Dermis microvascular lymphatic vessel endothelial cell (primary cell): ENCODE measurements around the gene DENND4C. TPM values are rescaled to one million over a fixed set of nuclear protein-coding genes. Genes with fewer than 3 reads are reported as not detected.
A peak's percentile ranks its signal among the peaks of the same experiment; 100 is the strongest.
"Not testable (repeated sequence)": the region's sequence is repeated elsewhere in the genome, so short reads cannot be mapped to it uniquely, and the experiment has no call there.

Experiments
- DNase-seq, 2 donors: peaks; one replicate each; pipeline versions ENCODE4 v3.0.0 to v3.0.0-alpha.2; 2010; ENCODE audit warnings: low read depth in 2 of 2
- total RNA-seq: library from RNA; depleted of rRNA; stranded (reverse); fragments of >200 nt; gene quantifications from 2 replicates; pipeline ENCODE4 v1.2.1, GENCODE V29; 2014

DENND4C gene
- total RNA-seq, result 66.8 and 93.1 TPM in 2 replicates

DNA sequence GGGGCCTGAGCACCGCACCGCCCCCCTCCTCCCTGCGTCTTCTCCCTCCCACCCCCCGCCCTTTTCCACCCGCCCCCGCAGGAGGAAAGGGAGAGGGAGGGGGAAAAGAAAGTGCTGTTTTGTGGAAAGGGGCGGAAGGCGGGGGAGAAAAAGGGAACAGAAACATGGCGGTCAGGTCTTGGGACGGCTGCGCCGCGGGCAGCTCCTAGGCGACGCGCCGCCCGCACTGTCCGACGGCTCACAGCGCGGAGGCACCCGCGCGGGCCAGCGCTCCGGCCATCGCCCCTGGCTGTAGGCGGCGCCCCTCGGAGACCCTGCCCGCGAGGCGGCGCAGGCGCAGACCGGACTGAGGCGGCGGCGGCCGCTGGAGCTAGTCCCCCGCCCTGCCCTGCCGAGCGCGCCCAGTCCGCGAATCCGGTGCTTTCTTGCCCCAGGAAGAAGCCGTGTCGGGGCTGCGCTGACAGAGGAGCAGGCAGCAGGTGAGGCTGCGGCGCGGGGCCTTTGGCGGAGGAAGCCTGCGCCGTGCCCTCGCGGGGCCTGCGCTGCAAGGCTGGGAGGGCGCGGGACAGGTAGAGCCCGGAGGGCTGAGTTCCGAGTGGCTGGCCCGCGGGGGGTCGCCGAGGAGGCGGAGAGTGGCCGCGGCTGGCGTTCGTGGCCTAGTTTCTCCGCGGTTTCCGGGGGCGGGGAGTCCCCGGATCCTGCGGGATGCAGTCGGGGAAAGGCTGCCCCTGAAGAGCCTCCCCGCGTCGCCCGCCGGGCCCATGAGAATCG is at the start of gene DENND4C:
DENND4C (plus strand) TSS at position 339 of the 771 bp plus-strand sequence. CDS start 45,482 bp downstream, outside the sequence.
- DNase-seq, result peak; percentile 52 to 92

DNA sequence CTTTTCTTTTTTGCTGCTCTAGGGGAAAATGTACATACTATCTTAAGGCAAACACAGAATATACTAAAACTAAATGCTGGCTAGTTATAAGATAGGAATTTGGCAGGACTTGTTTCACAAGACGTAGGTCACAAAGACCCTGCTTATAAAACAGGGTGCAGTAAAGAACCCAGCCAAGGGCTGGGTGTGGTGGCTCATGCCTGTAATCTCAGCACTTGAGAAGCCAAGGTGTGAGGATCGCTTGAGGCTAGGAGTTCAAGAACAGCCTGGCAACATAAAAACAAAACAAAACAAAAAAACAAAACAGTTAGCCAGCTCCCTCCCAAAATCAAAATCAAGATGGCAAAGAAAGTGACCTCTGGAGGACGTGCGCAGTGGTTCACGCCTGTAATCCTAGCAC is 49.5 kb upstream of the DENND4C start:
- no peak for DNase-seq

DNA sequence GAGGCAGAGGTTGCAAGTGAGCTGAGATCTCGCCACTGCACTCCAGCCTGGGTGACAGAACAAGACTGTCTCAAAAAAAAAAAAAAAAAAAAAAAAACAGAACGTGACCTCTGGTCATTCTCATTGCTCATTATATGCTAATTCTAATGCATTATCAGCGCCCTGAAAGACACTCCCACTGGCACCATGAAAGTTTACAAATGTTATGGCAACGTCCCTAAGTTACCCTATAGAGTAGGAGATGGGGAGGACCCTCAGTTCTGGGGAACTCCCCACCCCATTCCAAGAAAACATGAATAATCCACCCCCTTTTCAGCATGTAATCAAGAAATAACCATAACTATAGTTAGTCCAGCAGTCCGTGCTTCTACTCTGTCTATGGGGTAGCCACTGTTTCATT is 48.9 kb upstream of the DENND4C start:
- DNase-seq, result no peak

DNA sequence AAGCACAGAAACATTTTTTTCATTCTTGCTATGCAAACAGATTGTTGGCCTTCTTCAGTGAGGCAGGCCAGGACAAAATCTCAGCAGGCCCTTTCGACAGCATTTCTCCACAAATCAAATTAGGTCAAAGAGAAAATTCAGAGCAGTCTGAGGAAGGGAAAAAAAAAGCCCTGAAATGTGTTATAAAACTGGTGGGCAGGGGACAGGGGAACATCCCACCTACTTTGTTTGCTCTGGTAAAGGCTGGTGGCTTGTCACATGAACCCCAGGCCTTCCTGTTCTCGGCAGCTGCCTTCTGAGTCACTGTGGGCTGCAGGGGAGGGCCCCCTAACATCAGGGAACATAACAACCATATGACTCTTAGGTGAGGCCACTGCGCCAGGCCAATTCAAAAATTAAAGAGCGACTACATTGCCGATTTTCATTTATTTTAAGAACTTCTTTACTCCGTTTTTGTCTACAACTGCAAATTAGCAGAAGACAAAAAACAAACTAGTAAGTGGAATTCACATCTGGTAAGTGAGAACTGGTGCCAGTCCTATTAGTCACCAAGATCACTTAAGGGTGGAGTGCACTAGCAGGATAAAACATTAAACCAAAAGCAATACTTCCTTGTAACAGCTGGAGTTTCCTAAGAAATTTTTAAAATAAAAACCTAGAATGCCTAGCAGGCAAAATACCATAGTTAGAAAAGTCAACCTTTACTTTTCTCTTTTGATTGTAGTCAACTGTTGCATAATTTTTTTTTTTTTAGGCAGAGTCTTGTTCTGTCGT is 46.2 kb upstream of the DENND4C start:
- DNase-seq, result peak; percentile 90 to 97

DNA sequence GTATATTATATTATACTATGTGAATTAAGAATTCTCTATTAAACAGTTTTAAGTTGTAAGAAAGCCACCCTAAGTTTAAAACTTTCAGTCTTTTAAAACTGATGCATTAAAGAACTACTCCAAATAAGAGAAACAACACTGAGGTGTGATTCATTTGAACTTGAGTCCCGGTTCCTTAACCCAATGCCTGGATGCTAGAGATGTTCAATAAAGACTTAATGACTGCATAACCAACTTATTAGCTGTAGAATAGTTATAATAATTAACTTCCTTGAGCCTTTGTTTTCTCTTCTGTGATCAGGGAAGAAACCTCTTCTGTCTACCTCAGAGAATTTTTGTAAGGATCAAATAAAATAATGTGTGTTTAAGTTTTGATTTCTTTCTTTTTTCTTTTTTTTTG is 45.3 kb upstream of the DENND4C start:
- no peak for DNase-seq

- no peak for DNase-seq
These were observed 44.3 kb upstream of the DENND4C start for GRCh38 chr9:19186232-19186631.

DNA sequence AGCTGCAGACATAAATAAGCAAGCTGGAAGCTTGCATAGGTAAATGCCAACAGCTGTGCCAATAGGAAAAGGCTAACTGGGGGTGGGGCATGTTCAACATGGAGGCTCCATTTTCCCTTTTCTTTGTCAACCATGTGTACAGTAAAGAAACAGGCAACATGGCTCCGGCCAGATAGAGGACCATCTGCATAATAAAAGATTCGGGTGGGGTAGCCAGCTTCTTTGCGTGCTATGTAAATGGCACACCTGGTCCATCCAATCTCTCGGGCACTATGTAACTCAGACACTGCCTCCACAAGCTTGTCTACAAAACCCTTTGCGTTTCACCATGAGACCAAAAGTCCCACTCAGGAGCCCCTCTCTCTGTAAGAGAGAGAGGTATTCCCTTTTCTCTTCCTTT is 41.7 kb upstream of the DENND4C start:
- no peak for DNase-seq

DNA sequence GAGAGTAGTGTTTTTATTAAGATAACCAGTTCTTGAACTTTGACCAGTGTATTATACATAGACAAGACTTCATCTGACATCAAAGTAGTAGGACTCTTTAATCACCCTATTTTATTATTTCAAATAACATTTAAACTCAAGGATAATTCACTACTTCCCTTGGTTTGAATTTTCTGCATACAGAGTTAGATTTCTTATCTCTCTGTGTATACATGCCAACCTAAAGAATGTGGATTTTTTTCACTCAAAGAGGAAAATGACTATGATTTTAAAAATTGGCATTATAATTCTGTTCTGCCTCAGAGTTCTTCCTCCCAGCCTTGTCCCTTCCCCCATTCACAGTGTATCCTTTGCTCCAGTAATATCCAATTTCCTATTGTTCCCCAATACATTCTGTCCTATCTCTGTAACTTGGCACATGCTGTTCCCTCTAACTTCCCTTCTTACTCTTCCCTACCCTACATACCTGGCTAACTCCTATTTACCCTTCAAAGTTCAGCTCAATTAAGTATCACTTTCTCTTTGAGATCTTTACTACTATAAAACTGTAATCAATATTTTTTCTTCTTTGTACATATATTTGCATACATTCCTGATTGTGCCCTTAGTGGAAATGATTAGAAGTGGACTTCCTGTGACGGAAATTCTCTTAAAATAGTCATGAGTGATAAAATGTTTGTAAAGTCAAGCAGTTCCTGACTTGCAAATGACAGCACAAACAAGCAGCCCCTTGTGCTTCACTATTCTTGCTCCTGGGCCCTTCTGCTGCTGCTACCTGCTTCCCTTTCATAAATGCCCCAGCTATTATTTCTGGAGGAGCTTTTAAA is 38.1 kb upstream of the DENND4C start:
- DNase-seq, result peak; percentile 32 to 38

GRCh38 chr9:19193029-19193324 is 37.5 kb upstream of the DENND4C start:
- DNase-seq, result no peak

GRCh38 chr9:19193358-19193973 is 37.0 kb upstream of the DENND4C start:
- not testable (repeated sequence) for DNase-seq

DNA sequence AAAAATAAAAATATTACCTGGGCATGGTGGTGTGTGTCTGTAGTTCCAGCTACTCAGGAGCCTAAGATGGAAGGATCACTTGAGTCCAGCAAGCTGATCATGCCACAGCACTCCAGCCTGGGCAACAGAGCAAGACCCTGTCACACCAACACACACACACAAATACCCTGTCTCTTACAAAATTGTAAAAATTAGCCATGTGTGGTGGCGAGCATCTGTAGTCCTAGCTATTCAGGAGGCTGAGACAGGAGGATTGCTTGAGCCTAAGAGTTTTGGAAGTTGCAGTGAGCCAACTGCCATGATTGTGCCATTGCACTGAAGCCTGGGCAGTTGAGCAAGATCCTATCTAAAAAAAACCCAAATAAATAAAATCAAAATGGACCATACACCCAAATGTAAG is 32.1 kb upstream of the DENND4C start:
- no peak for DNase-seq

- DNase-seq, result no peak
These were observed 31.5 kb upstream of the DENND4C start for GRCh38 chr9:19199012-19199411.

- no peak for DNase-seq
These were observed 30.3 kb upstream of the DENND4C start for GRCh38 chr9:19200229-19200628.

DNA sequence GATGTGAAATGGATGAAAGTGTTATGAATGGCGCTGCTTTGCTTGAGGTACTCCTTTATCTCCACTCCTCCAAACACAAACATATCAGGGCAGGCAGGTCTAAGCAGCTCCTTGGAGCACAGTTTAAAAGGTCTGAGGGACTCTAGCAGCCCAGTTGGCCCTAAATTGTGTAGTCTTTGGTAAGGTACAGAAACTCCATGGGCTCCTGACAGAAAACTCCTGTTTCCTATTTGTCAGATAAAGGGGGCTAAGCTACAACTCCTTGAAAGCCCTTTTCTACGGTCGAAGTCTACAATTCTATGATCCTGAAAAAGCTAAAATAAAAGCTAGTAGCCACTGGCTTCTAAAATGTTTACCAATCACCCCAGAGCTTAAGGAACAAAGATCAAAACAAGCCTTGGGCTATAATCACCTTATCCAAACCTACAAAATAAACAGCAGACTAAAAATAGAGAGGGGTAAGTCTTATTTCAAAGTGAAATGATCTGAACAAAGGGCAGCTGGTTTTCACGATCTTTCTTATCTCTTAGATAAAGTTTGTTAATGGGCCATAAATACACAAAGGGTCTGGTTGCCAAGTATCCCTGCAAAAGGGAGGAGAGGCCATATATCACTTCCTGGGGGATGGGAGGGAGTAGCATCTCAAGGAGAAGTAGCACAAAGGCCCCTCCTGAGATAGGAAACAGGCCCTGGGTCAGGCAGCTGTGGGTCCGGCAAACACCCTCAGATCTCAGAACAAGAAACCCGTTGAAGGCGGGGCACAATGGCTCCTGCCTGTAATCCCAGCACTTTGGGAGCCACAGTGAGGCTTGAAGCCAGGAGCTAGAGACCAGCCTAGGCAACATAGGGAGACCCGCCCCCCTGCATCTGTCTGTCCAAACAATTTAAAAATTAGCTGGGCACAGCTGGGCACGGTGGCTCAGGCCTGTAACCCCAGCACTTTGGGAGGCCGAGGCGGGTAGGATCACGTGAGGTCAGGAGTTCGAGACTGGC is 28.3 kb upstream of the DENND4C start:
- DNase-seq, result no peak

GRCh38 chr9:19203058-19203457 is 27.4 kb upstream of the DENND4C start:
- no peak for DNase-seq

- no peak for DNase-seq
These were observed 21.8 kb upstream of the DENND4C start for GRCh38 chr9:19208653-19209052.

DNA sequence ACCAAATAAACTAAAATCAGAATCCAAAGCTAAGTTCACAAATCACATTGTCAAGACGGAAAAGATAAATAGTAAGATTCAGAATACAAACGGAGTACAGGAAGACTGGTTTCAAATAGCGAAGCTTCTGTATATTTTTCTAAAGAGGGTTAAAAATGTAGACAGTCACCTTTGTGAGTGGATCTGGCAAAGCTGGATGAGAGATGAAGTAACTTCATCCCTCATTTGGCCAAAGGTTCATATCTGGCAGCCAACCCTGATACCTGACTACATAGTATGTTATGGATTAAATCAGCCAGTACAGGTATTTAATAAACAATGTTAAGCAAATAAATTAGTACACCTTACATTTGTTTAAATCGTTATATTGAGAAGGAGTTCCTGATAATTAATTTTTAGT is 21.3 kb upstream of the DENND4C start:
- no peak for DNase-seq

DNA sequence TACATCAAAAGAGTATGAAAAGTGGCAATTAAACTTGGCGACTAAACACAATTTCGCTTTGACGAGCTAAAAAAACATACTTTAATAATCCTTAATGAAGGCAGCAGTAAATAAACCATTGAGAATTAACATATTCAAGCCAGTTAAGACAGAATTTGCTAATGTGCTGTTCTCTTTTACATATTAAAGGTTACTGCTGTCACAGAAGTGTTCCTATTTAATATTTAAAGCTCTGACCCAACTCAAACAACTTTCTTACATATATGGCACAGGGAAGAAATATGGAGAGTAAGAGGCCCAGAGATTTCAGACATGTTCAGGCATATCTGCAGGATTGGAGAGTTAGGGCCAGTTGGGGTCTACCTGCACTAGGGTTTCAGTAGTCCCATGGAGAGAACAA is 16.7 kb upstream of the DENND4C start:
- no peak for DNase-seq

GRCh38 chr9:19216466-19216865 is 14.0 kb upstream of the DENND4C start:
- DNase-seq, result no peak

- no peak for DNase-seq
These were observed 9.2 kb upstream of the DENND4C start for GRCh38 chr9:19221326-19221725.

GRCh38 chr9:19223724-19224123 is 6.8 kb upstream of the DENND4C start:
- DNase-seq, result no peak
